HepG2 (cell line): Measurements from ENCODE around the gene TMEM200B. TPM values are rescaled to one million over a fixed set of nuclear protein-coding genes. Genes with fewer than 3 reads are reported as not detected.
A peak's percentile ranks its signal among the peaks of the same experiment; 100 is the strongest.

Experiments
- MTA1 ChIP-seq: sonication (generic); formaldehyde crosslinking; IDR thresholded peaks from 2 replicates; pipeline ENCODE4 v1.4.0; 2020; ENCODE audit warnings: missing genetic modification reagents, mild to moderate bottlenecking, borderline replicate concordance
- RORA ChIP-seq: sonication (generic); formaldehyde crosslinking; IDR thresholded peaks from 2 replicates; pipeline ENCODE4 v1.5.0; 2020; ENCODE audit warnings: mild to moderate bottlenecking, missing genetic modification reagents, moderate library complexity
- SP140L ChIP-seq: sonication (generic); formaldehyde crosslinking; IDR thresholded peaks from 2 replicates; pipeline ENCODE4 v1.4.0; 2020; ENCODE audit warnings: missing genetic modification reagents, borderline replicate concordance
- ZBTB38 ChIP-seq: sonication (generic); formaldehyde crosslinking; IDR thresholded peaks from 2 replicates; pipeline ENCODE4 v1.5.1; 2020; ENCODE audit warnings: mild to moderate bottlenecking, missing genetic modification reagents
- ZFP36 ChIP-seq: fragments of 150-350 bp; IDR thresholded peaks from 2 replicates; pipeline ENCODE4 v1.6.1; 2018; ENCODE audit warnings: borderline replicate concordance, low read length, low read depth; ENCODE audit not compliant: partially characterized antibody
- ZNF687 ChIP-seq: sonication (generic); formaldehyde crosslinking; IDR thresholded peaks from 2 replicates; pipeline ENCODE4 v1.5.1; 2020; ENCODE audit warnings: mild to moderate bottlenecking, missing genetic modification reagents, moderate library complexity
- polyA plus RNA-seq, 8 experiments: library from polyadenylated mRNA; depleted of rRNA in 3 of 8; stranded (reverse) in 7 of 8; unstranded in 1 of 8; fragments of >200 nt; fragmentation: Illumina TruSeq in 4 of 8; extraction: Trizol in 4 of 8; gene quantifications; 2 replicates each; pipeline versions ENCODE4 v1.2.1 to v1.2.3, GENCODE V29; 2011 to 2016; ENCODE audit warnings: low read depth in 4 of 8, missing spikeins in 1 of 8, mixed read lengths in 1 of 8; ENCODE audit not compliant: insufficient read depth in 1 of 8
- total RNA-seq, 5 experiments: library from RNA; depleted of rRNA; stranded (reverse); fragments of >200 nt; fragmentation: Illumina TruSeq; extraction: Trizol; gene quantifications; 2 replicates each; pipeline ENCODE4 v1.2.3, GENCODE V29; 2016; ENCODE audit warnings: low read depth in 1 of 5
- TF ChIP-seq, protein P1 (sequence below): sonication (generic); formaldehyde crosslinking; IDR thresholded peaks from 2 replicates; pipeline ENCODE4 v1.4.0; 2020; ENCODE audit warnings: missing genetic modification reagents, mild to moderate bottlenecking, borderline replicate concordance
- TF ChIP-seq, protein P2 (sequence below): sonication (generic); formaldehyde crosslinking; IDR thresholded peaks from 2 replicates; pipeline ENCODE4 v1.5.0; 2020; ENCODE audit warnings: missing genetic modification reagents
- TF ChIP-seq, protein P3 (sequence below): sonication (generic); formaldehyde crosslinking; IDR thresholded peaks from 2 replicates; pipeline ENCODE4 v1.8.1; 2023; ENCODE audit warnings: missing genetic modification reagents, inconsistent platforms, borderline replicate concordance

Gene TMEM200B
- total and polyA plus RNA-seq, 2 of the 13 experiments (the other 11 are each of a cell fraction or from before 2014, with no cell fraction given) = 1.1 to 1.4 TPM

DNA sequence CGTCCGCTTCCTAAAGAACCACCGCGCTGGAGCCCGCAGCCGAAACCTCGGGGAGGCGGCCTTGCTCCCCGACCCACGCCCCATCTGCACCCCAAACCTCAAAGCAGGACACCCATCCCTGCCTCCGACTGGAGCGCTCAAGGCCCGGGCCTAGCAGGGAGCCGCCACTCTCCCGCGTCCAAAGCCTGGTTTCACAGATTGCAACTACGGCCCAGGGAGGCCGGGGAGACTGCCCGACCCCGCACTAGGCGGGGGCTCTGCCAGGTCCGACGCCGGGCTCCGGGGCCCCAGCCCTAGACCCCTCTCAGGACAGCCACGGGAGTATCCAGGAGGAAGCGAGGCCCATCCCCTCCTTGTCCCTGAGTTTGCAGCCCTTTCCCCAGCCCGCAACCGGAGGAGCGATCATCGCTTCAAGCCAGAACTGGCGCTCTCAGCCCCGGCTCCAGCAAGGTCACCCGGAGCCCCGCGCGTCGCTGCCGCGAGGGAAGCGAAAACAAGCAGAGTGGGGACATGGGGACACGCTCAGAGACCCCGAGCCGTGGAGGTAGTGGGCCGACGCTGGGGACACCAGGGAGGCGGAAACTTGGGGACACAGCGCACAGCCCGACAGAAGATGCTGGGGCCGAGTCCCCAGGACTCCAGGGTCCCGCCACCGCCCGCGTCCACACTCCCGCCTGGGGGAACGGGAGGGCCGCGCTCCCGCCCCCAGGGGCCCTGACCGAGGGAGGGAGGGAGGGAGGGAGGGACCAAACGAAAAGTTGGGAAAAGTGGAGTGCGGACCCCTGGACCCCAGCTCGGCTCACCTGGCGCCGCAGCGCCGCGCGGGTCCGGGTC lies 433 bp downstream of the TMEM200B start (continued):
- no peak for TF ChIP-seq SP140L
- TF ChIP-seq ZFP36 = no peak
- no peak for TF ChIP-seq RORA (CRISPR knock-in tag)
- TF ChIP-seq ZBTB38 (CRISPR knock-in tag) = peak; percentile 25
- TF ChIP-seq, protein P1, sequence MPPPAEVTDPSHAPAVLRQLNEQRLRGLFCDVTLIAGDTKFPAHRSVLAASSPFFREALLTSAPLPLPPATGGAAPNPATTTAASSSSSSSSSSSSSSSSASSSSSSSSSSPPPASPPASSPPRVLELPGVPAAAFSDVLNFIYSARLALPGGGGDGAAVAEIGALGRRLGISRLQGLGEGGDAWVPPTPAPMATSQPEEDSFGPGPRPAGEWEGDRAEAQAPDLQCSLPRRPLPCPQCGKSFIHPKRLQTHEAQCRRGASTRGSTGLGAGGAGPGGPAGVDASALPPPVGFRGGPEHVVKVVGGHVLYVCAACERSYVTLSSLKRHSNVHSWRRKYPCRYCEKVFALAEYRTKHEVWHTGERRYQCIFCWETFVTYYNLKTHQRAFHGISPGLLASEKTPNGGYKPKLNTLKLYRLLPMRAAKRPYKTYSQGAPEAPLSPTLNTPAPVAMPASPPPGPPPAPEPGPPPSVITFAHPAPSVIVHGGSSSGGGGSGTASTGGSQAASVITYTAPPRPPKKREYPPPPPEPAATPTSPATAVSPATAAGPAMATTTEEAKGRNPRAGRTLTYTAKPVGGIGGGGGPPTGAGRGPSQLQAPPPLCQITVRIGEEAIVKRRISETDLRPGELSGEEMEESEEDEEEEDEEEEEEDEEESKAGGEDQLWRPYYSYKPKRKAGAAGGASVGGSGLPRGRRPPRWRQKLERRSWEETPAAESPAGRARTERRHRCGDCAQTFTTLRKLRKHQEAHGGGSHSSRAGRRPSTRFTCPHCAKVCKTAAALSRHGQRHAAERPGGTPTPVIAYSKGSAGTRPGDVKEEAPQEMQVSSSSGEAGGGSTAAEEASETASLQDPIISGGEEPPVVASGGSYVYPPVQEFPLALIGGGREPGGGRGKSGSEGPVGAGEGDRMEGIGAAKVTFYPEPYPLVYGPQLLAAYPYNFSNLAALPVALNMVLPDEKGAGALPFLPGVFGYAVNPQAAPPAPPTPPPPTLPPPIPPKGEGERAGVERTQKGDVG (CRISPR knock-in tag) = 0 out of 2 replicates have a peak, but pooled peaks have one; percentile 29
- TF ChIP-seq, protein P2, sequence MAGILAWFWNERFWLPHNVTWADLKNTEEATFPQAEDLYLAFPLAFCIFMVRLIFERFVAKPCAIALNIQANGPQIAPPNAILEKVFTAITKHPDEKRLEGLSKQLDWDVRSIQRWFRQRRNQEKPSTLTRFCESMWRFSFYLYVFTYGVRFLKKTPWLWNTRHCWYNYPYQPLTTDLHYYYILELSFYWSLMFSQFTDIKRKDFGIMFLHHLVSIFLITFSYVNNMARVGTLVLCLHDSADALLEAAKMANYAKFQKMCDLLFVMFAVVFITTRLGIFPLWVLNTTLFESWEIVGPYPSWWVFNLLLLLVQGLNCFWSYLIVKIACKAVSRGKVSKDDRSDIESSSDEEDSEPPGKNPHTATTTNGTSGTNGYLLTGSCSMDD (CRISPR knock-in tag) = no peak
- TF ChIP-seq, protein P3, sequence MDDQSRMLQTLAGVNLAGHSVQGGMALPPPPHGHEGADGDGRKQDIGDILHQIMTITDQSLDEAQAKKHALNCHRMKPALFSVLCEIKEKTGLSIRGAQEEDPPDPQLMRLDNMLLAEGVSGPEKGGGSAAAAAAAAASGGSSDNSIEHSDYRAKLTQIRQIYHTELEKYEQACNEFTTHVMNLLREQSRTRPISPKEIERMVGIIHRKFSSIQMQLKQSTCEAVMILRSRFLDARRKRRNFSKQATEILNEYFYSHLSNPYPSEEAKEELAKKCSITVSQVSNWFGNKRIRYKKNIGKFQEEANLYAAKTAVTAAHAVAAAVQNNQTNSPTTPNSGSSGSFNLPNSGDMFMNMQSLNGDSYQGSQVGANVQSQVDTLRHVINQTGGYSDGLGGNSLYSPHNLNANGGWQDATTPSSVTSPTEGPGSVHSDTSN = no peak
- 0 out of 2 replicates have a peak, but pooled peaks have one; percentile 45 for TF ChIP-seq MTA1
- TF ChIP-seq ZNF687 (CRISPR knock-in tag) = peak; percentile 25; the same call in 1 of the 2 replicates
